ENCODE measurements around the gene PRKCA. TPM values are rescaled to one million over a fixed set of nuclear protein-coding genes. Genes with fewer than 3 reads are reported as not detected.

The PRKCA gene
- total and polyA plus RNA-seq, 2 donors from 2014 or later, result 8.0 to 50.8 TPM

DNA sequence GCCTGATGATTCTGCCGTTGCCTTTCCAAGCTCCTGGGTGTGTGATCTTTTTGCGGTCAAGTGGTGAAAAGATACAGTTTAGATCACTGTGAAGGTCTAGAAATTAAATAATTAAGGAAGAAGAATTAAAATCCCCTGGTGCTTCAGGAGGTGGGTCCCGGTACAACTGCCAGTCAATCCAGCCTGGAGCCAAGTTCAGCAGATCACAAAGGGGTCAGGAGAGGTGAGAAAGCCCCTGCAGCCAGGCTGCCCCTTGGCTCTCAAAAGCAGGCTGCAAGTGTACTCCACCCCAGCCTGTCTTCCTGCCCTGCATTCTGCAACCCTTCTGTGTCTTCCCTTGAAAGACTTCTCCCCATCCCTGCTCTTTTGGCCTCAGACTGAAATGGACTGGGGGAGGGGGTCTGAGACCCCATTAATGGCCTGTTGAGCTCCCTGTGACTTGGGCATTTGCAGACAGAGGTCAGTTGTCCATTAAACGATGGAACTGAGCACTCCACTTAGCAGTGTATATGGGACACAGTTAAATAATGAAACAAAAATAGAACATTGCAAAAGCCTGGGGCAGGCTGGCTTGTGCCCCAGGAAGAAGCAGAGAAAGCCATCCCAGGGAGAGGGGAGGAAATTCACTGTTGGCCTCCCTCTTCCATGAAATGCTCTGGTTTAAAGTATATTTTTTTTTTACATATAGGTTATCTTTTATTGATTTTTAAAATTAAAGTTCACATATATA lies 547.6 kb downstream of the PRKCA start:
- DNase-seq (no peak), FAIRE-seq (no peak)
- Histone ChIP-seq H3K9ac (ENCODE audit: low read length in 3 of 3) (no peak overlapping the region), H3K4me3 (ENCODE audit: low read length in 3 of 3) (no peak overlapping the region), H3K36me3 (ENCODE audit: control insufficient read depth in 2 of 3, insufficient read depth in 3 of 3, low read length in 3 of 3) (no peaks in the 10 kb centered on the region), H3K9me3 (ENCODE audit: control insufficient read depth in 2 of 3, insufficient read depth in 1 of 3, low read length in 3 of 3) (peaks cover 0 to 8% (median 3%) of the 10 kb centered on the region in 3 donors), H3K27ac (ENCODE audit: low read depth in 2 of 2, low read length in 2 of 2) (no peak overlapping the region), H3K27me3 (ENCODE audit: control insufficient read depth, insufficient read depth, low read length) (no peaks in the 10 kb centered on the region), H3K4me1 (ENCODE audit: control insufficient read depth in 2 of 3, insufficient read depth in 2 of 3, low read depth in 1 of 3, low read length in 3 of 3) (no peaks in the 10 kb centered on the region)
- intact Hi-C loops (cut with DNase I), result no loop called here
- TF ChIP-seq, protein P1, sequence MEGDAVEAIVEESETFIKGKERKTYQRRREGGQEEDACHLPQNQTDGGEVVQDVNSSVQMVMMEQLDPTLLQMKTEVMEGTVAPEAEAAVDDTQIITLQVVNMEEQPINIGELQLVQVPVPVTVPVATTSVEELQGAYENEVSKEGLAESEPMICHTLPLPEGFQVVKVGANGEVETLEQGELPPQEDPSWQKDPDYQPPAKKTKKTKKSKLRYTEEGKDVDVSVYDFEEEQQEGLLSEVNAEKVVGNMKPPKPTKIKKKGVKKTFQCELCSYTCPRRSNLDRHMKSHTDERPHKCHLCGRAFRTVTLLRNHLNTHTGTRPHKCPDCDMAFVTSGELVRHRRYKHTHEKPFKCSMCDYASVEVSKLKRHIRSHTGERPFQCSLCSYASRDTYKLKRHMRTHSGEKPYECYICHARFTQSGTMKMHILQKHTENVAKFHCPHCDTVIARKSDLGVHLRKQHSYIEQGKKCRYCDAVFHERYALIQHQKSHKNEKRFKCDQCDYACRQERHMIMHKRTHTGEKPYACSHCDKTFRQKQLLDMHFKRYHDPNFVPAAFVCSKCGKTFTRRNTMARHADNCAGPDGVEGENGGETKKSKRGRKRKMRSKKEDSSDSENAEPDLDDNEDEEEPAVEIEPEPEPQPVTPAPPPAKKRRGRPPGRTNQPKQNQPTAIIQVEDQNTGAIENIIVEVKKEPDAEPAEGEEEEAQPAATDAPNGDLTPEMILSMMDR (IDR thresholded peaks at IDR 0.05; ENCODE audit: borderline replicate concordance, extremely low read depth, insufficient read depth), result no peak

DNA sequence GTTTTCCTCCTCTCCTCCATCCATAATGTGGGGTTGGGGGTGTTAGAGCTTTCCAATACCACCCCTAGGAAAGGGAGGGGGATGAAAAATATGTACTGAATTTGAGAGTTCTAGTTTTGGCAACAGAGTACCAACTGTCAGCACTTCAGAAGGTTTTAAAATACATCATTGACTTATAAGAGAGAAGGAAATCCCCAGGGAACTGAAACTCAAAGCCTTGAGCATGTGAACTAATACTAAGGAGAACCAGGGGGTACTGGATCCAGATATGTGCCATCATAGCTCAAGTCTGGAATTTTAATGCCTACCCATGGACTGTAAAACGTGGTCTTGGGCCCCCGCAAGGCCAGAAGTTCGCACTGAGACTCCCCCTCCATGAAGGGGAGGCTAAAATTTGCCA lies 548.3 kb downstream of the PRKCA start:
- Histone ChIP-seq H3K4me3 (ENCODE audit: low read length in 3 of 3) (no peak overlapping the region), H3K36me3 (ENCODE audit: control insufficient read depth in 2 of 3, insufficient read depth in 3 of 3, low read length in 3 of 3) (no peaks in the 10 kb centered on the region), H3K27me3 (ENCODE audit: control insufficient read depth, insufficient read depth, low read length) (no peaks in the 10 kb centered on the region), H3K4me1 (ENCODE audit: control insufficient read depth in 2 of 3, insufficient read depth in 2 of 3, low read depth in 1 of 3, low read length in 3 of 3) (no peaks in the 10 kb centered on the region), H3K9me3 (ENCODE audit: control insufficient read depth in 2 of 3, insufficient read depth in 1 of 3, low read length in 3 of 3) (peaks cover 0 to 9% (median 3%) of the 10 kb centered on the region in 3 donors), H3K9ac (ENCODE audit: low read length in 3 of 3) (no peak overlapping the region), H3K27ac (ENCODE audit: low read depth in 2 of 2, low read length in 2 of 2) (no peak overlapping the region)
- FAIRE-seq (no peak), DNase-seq (no peak)
- intact Hi-C loops (cut with DNase I), result no loop called here
- TF ChIP-seq, protein P1 (IDR thresholded peaks at IDR 0.05; ENCODE audit: borderline replicate concordance, extremely low read depth, insufficient read depth), result no peak

- Histone ChIP-seq H3K9ac (ENCODE audit: low read length in 3 of 3) (no peak overlapping the region), H3K9me3 (ENCODE audit: control insufficient read depth in 2 of 3, insufficient read depth in 1 of 3, low read length in 3 of 3) (peaks cover 0 to 6% (median 3%) of the 10 kb centered on the region in 3 donors), H3K27me3 (ENCODE audit: control insufficient read depth, insufficient read depth, low read length) (no peaks in the 10 kb centered on the region), H3K36me3 (ENCODE audit: control insufficient read depth in 2 of 3, insufficient read depth in 3 of 3, low read length in 3 of 3) (no peaks in the 10 kb centered on the region), H3K4me3 (ENCODE audit: low read length in 3 of 3) (no peak overlapping the region), H3K27ac (ENCODE audit: low read depth in 2 of 2, low read length in 2 of 2) (no peak overlapping the region), H3K4me1 (ENCODE audit: control insufficient read depth in 2 of 3, insufficient read depth in 2 of 3, low read depth in 1 of 3, low read length in 3 of 3) (no peaks in the 10 kb centered on the region)
- FAIRE-seq (no peak), DNase-seq (peak in 1 of 5 donors; percentile 42)
- TF ChIP-seq, protein P1 (IDR thresholded peaks at IDR 0.05; ENCODE audit: borderline replicate concordance, extremely low read depth, insufficient read depth), result no peak
- intact Hi-C loops (cut with DNase I), result no loop called here
These were observed 552.8 kb downstream of the PRKCA start for GRCh38 chr17:66855204-66855603.
